ENCODE measurements around the gene SLX9.

Gene SLX9

GRCh38 chr21:44980562-44981489 is 41.0 kb downstream of the SLX9 start:
- no peak for DNase-seq

GRCh38 chr21:44982558-44983250 is 42.9 kb downstream of the SLX9 start:
- no peak for DNase-seq

- DNase-seq = no peak
Observed at GRCh38 chr21:44983421-44984206, 43.8 kb downstream of the SLX9 start.

DNA sequence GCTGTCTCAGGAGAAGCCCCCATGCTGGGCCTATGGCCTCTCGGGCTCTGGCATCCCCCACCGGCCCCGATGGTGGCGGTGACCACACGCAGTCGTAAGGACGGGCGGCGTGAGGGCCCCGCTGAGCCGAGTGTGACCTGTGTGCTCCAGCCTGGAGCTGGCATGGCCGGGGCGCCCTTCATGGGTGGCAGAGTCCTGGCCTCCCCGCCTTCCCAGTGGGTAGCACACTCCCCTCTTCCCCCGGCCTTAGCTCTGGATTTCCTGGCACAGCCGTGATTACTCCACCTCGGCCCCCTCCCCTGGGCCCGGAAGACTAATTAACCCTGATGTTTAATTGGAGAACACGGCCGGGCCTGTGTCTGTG is 44.6 kb downstream of the SLX9 start:
- no peak for DNase-seq

DNA sequence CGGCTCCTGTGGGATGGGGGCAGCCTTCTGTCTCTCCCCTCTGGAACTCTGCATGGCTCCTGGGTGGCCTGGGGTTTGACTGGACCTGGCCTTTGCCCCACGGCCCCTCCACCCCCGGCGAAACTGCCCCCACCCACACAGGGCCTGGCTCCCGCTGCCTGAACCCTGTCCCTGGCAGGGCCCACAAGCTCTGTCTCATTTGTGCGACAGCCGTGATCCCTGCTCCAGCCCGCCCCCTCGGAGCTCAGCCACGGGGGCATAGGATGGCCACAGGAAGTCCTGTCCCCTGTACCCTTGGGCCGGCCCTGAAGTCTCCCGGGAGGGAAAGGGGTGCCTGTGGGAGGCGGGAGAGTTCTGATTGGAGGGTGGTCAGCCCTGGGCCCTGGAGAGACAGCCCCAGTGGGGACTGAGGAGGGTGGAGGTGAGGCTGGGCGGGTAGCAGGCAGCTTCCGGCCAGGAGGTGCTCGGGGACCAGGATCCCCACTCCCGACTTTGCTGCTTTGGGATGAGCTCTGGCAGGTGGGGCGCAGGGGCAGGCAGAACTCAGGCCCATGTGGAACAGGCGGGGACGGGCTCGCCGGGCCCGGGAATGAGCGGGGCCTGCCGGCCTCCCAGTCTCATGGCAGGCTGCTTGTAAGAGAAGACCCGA is 45.1 kb downstream of the SLX9 start:
- DNase-seq = no peak

GRCh38 chr21:44985441-44986401 is 45.9 kb downstream of the SLX9 start:
- DNase-seq = no peak

GRCh38 chr21:44986471-44987291 is 46.9 kb downstream of the SLX9 start:
- DNase-seq = no peak

GRCh38 chr21:44987301-44987885 is 47.6 kb downstream of the SLX9 start:
- no peak for DNase-seq

DNA sequence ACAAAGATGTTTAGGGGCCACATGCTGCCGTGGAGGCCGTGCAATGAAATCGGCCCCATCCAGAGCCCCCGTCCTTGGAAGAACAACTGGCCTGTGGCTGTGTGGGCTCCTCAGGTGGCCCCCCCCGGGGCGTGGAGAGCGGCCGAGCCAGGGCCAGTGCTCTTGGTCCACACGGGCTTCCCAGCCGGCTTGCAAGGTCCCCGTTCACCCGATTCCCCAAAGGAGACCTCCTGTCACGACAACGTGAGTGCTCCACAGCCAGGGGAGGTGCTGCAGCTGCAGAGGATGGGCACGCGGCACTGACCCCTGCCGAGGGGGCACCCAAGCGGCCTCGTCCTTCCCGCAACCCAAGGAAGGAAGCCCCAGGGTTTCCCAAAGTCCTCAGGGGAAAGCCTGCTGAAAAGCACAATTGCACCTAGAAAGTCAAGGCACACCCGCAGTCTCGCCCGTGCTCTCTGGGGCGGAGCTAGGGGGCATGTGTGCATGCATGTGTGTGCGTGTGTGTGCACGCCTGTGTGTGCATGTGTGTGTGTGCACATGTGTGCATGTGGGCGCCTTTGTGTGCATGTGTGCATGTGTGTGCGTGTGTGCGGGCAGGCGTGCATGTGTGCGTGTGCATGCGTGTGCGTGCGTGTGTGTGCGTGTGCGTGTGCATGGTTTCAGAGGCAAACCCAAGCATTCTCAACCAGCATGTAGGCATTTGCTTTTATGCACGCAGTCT is 48.2 kb downstream of the SLX9 start:
- no peak for DNase-seq

DNA sequence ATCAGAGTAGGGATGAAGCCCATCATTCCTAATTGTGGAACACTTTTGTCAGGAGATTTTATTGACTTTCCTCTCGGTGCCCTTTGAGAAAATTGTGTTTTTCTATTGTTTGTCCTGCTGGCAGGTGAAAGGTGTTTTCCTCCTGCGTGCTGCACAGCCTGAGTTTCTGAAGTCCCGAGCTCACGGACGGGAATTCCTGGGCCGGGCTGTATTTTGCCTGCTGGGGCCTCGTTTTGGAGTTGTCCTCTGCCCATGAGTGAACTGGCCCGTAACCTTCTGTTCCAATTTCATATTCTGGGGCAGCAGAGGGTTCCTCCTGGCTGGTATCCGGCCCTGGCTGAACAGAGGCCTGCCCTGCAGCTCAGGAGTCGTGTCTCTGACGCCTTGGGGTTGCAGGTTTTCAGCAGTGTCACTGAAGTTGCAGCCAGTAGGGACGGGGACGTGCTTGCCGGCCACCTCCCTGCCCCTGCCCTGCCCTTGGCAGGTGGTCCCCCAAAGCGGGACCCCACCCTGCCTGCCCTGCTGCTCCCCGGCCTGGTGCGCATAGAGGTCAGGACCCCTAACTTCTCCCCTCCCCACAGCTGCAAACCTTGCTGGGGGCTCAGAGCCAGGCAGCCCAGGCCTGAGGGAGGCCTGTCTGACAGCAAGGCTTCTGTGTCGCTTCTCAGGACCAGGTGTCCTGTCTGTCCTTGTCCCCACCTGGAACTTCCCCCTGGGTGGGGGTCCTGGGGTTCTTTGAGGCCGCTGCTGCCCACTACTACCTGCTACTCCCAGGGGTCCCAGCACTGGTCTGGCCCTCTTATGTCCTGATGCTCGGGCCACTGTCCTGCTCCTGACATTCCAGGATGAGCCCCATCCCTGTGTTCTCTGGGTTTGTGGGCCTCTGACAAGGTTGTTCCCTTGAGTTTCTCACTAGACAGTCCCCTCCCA is 49.0 kb downstream of the SLX9 start:
- DNase-seq = no peak

- DNase-seq = no peak
Observed at GRCh38 chr21:44989537-44989886, 49.7 kb downstream of the SLX9 start.

- DNase-seq = no peak
Observed at GRCh38 chr21:44989943-44990780, 50.3 kb downstream of the SLX9 start.

DNA sequence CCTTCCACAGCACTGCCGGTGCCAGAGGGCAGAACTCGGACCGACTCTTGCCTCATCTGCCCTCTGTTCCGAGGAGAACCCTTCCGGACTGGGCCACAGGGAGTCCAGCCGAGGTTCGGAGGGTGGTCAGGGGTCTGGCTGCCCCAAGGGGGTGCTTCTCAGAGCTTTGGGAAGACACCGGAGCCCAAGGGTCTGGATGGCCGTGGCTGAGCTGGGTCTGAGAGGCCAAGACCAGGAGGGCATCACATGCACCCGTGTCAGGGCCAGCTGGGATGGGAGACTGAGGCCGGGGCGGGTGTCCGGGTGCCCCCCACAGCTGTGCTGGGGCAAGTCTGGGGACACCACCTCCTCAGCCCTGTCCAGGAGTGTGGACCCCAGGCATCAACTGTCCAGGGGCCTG is 51.1 kb downstream of the SLX9 start:
- no peak for DNase-seq

DNA sequence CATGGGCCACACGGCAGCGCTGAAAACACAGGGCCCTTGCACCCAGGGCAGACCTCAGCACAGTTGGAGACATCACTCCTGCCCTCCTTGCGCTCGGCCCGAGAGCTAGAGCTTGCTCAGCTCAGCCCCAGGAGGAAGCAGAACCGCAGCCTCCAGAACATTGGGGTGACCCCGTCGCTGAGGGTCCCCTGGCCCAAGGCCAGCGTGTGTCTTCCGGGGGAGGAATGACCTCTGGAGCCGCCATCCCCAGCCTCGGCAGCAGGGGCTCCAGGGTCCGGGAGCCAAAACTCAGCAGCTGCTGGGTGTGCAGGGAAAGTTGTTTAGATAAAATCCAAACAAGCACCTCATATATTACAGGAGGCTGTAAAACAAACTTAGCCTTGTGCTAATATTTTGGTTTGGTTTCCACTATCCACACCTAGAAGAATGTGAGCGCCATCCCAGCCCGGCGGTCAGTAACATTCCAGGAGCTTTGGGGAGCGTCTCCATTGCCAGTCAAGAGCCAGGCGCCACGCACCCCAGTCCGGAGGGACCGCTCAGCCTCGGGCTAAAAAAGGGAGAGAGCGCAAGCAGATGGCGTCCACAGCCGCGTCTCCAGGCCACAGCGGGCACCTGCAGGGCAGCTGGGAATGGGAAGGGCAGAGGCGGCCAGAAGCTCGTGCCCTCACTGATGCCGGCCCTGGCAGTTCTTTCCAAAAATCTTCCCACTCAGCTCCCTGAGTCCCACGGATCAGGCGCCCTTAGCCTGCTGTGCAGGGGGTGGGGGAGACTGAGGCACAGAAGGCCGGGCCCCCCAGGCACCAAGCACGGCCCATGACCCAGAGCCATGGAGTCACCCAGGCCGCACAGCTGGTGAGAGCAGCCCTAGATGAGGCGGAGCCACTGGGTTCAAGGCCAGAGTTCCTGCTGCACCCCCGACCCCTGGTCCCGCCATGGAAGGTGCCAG is 52.0 kb downstream of the SLX9 start:
- DNase-seq = no peak

DNA sequence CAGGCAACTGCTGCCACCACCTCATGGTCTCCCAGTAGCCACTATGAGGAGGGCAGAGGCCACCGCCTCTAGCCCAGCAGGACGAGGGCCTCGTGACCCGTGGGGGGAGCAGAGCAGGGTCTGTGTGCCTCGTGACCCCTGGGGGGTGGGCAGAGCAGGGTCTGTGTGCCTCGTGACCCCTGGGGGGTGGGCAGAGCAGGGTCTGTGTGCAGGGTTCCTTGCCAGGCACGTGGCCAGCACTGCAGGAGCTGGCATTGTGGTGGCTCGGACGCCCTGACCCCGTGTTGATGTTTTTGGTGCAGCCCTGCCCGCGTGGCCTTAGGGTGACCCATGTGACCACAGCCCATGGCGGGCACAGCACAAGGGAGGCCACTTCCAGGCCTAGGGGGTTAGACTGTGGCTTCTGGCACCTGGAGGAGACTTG is 52.8 kb downstream of the SLX9 start:
- DNase-seq = no peak

GRCh38 chr21:44993321-44994046 is 53.7 kb downstream of the SLX9 start:
- DNase-seq = no peak
